Measurements from ENCODE around the gene PPIF. TPM values are rescaled to one million over a fixed set of nuclear protein-coding genes. Genes with fewer than 3 reads are reported as not detected.

PPIF gene
- total and polyA plus RNA-seq, 2 donors (not counting 1 experiment from before 2014, with no cell fraction given): 50.4 to 100 TPM

- ATAC-seq (ENCODE audit: low read depth): no peak
- ChIA-PET CTCF (no interaction called here), POLR2A (no interaction called here)
- Histone ChIP-seq H3K4me3 (ENCODE audit: control extremely low read depth in 1 of 5, extremely low read depth in 1 of 5, insufficient read depth in 1 of 5, low read depth in 2 of 5, low read length in 4 of 5) (no peak overlapping the region), H3K9me3 (ENCODE audit: control extremely low read depth in 1 of 3, control insufficient read depth in 2 of 3, insufficient read depth in 1 of 3, low read length in 2 of 3) (no peaks in the 10 kb centered on the region), H3K27ac (ENCODE audit: low read length in 2 of 2) (no peak overlapping the region), H2AFZ (ENCODE audit: insufficient read depth, low read depth, low read length, poor library complexity, severe bottlenecking) (no peak overlapping the region), H3K79me2 (ENCODE audit: control insufficient read depth, insufficient read depth, low read length) (no peaks in the 10 kb centered on the region), H4K20me1 (ENCODE audit: control insufficient read depth, insufficient read depth, low read length, poor library complexity, severe bottlenecking) (no peaks in the 10 kb centered on the region), H3K9ac (ENCODE audit: low read length) (no peak overlapping the region), H3K27me3 (replicated peaks in 1 of 4; ENCODE audit: control extremely low read depth in 1 of 4, control insufficient read depth in 3 of 4, insufficient read depth in 4 of 4, low read length in 3 of 4) (no peaks in the 10 kb centered on the region), H3K36me3 (replicated peaks in 1 of 2; ENCODE audit: control extremely low read depth in 1 of 2, control insufficient read depth in 1 of 2, extremely low read depth in 1 of 2, insufficient read depth in 2 of 2, low read length in 1 of 2) (peaks cover 0 to 85% of the 10 kb centered on the region in 2 experiments), H3K4me2 (replicated peaks; ENCODE audit: low read depth, low read length, poor library complexity, severe bottlenecking) (no peak overlapping the region), H3K4me1 (ENCODE audit: control insufficient read depth in 2 of 2, insufficient read depth in 2 of 2, low read length in 2 of 2) (no peaks in the 10 kb centered on the region)
- no peak for TF ChIP-seq CTCF (IDR thresholded peaks at IDR 0.05)
- no peak for TF ChIP-seq EZH2 (IDR thresholded peaks at IDR 0.05; ENCODE audit: borderline replicate concordance, insufficient read depth, low read depth, low read length, poor library complexity, severe bottlenecking)
- no peaks in the 10 kb centered on the region for H3K4me1 Mint-ChIP-seq
- no peak for DNase-seq
- intact Hi-C loops (cut with micrococcal nuclease): no loop called here
- H3K9me3 Mint-ChIP-seq (ENCODE audit: insufficient read depth): no peaks in the 10 kb centered on the region
- no peaks in the 10 kb centered on the region for H3K27me3 Mint-ChIP-seq
- H3K4me3 Mint-ChIP-seq: no peak overlapping the region
- no peak overlapping the region for H3K27ac Mint-ChIP-seq
- 96% methylated on average over 12 of the region's 15 CpGs for WGBS (ENCODE audit: insufficient coverage)
Measured at GRCh38 chr10:79305988-79306387, 41.3 kb upstream of the PPIF start.

GRCh38 chr10:79306644-79307220 is 40.5 kb upstream of the PPIF start:
- no peak for TF ChIP-seq CTCF (IDR thresholded peaks at IDR 0.05)
- TF ChIP-seq EZH2 (IDR thresholded peaks at IDR 0.05; ENCODE audit: borderline replicate concordance, insufficient read depth, low read depth, low read length, poor library complexity, severe bottlenecking): no peak
- no peak overlapping the region for H3K4me3 ChIP-seq (ENCODE audit: control extremely low read depth in 1 of 5, extremely low read depth in 1 of 5, insufficient read depth in 1 of 5, low read depth in 2 of 5, low read length in 4 of 5)
- no peaks in the 10 kb centered on the region for H3K27me3 ChIP-seq (replicated peaks in 1 of 4; ENCODE audit: control extremely low read depth in 1 of 4, control insufficient read depth in 3 of 4, insufficient read depth in 4 of 4, low read length in 3 of 4)
- intact Hi-C loops (cut with micrococcal nuclease): no loop called here
- no peak for ATAC-seq (ENCODE audit: low read depth)
- ChIA-PET POLR2A (no interaction called here), CTCF (no interaction called here)
- peaks cover 0 to 80% of the 10 kb centered on the region in 2 experiments for H3K36me3 ChIP-seq (replicated peaks in 1 of 2; ENCODE audit: control extremely low read depth in 1 of 2, control insufficient read depth in 1 of 2, extremely low read depth in 1 of 2, insufficient read depth in 2 of 2, low read length in 1 of 2)
- Mint-ChIP-seq H3K4me3 (no peak overlapping the region), H3K9me3 (ENCODE audit: insufficient read depth) (no peaks in the 10 kb centered on the region), H3K4me1 (no peaks in the 10 kb centered on the region), H3K27me3 (no peaks in the 10 kb centered on the region), H3K27ac (no peak overlapping the region)
- no peak overlapping the region for H3K4me2 ChIP-seq (replicated peaks; ENCODE audit: low read depth, low read length, poor library complexity, severe bottlenecking)
- H3K4me1 ChIP-seq (ENCODE audit: control insufficient read depth in 2 of 2, insufficient read depth in 2 of 2, low read length in 2 of 2): no peaks in the 10 kb centered on the region
- H4K20me1 ChIP-seq (ENCODE audit: control insufficient read depth, insufficient read depth, low read length, poor library complexity, severe bottlenecking): no peaks in the 10 kb centered on the region
- no peak overlapping the region for H2AFZ ChIP-seq (ENCODE audit: insufficient read depth, low read depth, low read length, poor library complexity, severe bottlenecking)
- H3K79me2 ChIP-seq (ENCODE audit: control insufficient read depth, insufficient read depth, low read length): no peaks in the 10 kb centered on the region
- no peak overlapping the region for H3K9ac ChIP-seq (ENCODE audit: low read length)
- 92% methylated on average over 8 of the region's 8 CpGs for WGBS (ENCODE audit: insufficient coverage)
- H3K9me3 ChIP-seq (ENCODE audit: control extremely low read depth in 1 of 3, control insufficient read depth in 2 of 3, insufficient read depth in 1 of 3, low read length in 2 of 3): no peaks in the 10 kb centered on the region
- DNase-seq: no peak
- no peak overlapping the region for H3K27ac ChIP-seq (ENCODE audit: low read length in 2 of 2)
